Cardiac fibroblast (primary cell): ENCODE measurements around the gene PES1.
A peak's percentile ranks its signal among the peaks of the same experiment; 100 is the strongest.
"Not testable (repeated sequence)": the region's sequence is repeated elsewhere in the genome, so short reads cannot be mapped to it uniquely, and the experiment has no call there.

ENCODE experiments used
- DNase-seq, 2 donors: peaks; one replicate each; pipeline versions ENCODE4 v3.0.0 to v3.0.0-alpha.2; 2010; ENCODE audit warnings: low read depth in 2 of 2
- H3K4me3 ChIP-seq, 2 donors: replicated peaks in 1 of 2; 1 replicate in 1 of 2; 2 replicates in 1 of 2; pipeline ENCODE4 v1.5.1; 2011; ENCODE audit warnings: low read depth in 2 of 2, low read length in 2 of 2, mild to moderate bottlenecking in 2 of 2, moderate library complexity in 1 of 2
- TF ChIP-seq, protein P1 (sequence below): IDR thresholded peaks from one replicate; pipeline ENCODE4 v1.5.1; 2011; ENCODE audit warnings: low read depth, mild to moderate bottlenecking, low read length, inconsistent platforms

The PES1 gene

GRCh38 chr22:30634471-30635233 lies 42.9 kb upstream of the PES1 start:
- H3K4me3 ChIP-seq = peak overlapping the region; percentile 40 to 48
- peak; percentile 88 to 94 for DNase-seq
- TF ChIP-seq, protein P1, sequence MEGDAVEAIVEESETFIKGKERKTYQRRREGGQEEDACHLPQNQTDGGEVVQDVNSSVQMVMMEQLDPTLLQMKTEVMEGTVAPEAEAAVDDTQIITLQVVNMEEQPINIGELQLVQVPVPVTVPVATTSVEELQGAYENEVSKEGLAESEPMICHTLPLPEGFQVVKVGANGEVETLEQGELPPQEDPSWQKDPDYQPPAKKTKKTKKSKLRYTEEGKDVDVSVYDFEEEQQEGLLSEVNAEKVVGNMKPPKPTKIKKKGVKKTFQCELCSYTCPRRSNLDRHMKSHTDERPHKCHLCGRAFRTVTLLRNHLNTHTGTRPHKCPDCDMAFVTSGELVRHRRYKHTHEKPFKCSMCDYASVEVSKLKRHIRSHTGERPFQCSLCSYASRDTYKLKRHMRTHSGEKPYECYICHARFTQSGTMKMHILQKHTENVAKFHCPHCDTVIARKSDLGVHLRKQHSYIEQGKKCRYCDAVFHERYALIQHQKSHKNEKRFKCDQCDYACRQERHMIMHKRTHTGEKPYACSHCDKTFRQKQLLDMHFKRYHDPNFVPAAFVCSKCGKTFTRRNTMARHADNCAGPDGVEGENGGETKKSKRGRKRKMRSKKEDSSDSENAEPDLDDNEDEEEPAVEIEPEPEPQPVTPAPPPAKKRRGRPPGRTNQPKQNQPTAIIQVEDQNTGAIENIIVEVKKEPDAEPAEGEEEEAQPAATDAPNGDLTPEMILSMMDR = peak; percentile 93

GRCh38 chr22:30631469-30631868 lies 39.8 kb upstream of the PES1 start:
- not testable (repeated sequence) for DNase-seq, H3K4me3 ChIP-seq

DNA sequence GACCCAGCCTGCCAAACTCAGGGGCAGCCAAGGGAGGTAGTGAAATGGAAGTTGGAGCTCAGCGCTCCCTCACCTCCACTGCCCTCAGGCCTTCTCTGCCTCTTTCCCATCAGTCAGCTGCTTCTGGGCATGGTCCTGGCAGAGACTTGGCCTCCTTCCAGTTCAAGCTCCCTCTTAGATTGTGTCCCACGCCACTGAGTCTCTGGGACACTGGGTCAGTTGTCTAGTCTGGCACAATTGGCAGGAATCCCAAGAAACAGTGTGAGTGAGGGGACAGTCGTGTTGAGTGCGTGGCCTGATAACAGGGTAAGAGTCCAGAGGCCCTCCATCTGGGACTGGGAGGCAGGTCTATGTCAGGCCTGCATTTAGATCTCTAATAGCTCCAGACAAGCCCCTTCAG lies 36.8 kb upstream of the PES1 start:
- no peak for DNase-seq
- H3K4me3 ChIP-seq = no peak overlapping the region
- TF ChIP-seq, protein P1 = no peak

- TF ChIP-seq, protein P1 = no peak
- no peak overlapping the region for H3K4me3 ChIP-seq
- DNase-seq = no peak
These were observed 35.8 kb upstream of the PES1 start for GRCh38 chr22:30627471-30627870.

DNA sequence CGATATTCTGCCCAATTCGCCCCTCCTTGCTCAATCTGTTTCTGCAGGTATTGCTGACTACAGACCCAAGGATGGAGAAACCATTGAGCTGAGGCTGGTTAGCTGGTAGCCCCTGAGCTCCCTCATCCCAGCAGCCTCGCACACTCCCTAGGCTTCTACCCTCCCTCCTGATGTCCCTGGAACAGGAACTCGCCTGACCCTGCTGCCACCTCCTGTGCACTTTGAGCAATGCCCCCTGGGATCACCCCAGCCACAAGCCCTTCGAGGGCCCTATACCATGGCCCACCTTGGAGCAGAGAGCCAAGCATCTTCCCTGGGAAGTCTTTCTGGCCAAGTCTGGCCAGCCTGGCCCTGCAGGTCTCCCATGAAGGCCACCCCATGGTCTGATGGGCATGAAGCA lies 34.7 kb upstream of the PES1 start:
- no peak overlapping the region for H3K4me3 ChIP-seq
- DNase-seq = no peak
- TF ChIP-seq, protein P1 = no peak

- DNase-seq, H3K4me3 ChIP-seq: not testable (repeated sequence)
These were observed 28.2 kb upstream of the PES1 start for GRCh38 chr22:30619909-30620308.

DNA sequence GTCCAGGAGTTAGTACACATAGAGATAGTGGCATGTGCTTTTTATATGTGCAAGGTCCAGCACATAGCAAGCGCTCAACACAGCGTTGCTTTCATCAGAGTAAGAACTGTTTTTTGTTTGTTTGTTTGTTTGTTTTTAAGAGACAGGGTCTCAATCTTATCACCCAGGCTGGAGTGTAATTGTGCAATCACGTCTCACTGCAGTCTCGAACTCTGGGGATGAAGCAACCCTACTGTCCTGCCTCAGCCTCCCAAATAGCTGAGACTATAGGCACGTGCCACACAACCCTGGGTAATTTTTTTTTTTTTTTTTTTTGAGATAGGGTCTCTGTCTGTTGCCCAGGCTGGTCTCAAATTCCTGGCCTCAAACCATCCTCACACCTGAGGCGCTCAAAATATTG lies 26.1 kb upstream of the PES1 start:
- TF ChIP-seq, protein P1 = no peak
- no peak for DNase-seq
- no peak overlapping the region for H3K4me3 ChIP-seq

DNA sequence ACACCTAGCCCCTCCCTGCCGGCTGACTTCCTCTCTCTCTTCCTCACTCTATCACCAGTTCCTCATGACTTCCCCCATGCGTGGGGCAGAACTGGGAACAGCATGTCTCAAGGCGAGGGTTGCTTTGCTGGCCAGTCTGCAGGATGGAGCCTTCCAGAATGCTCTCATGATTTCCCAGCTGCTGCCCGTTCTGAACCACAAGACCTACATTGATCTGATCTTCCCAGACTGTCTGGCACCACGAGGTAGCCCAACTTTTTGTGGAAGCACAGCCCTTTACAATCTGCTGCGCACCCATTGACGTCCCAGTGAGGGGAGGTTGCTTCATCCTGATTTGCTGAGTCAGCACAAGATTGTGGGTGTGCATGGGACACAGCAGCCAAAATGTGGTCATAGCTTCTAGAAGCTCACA lies 23.8 kb upstream of the PES1 start:
- DNase-seq = no peak
- TF ChIP-seq, protein P1 = no peak
- no peak overlapping the region for H3K4me3 ChIP-seq
